Stimulated activated CD4-positive, alpha-beta T cell treated with anti-CD3 and anti-CD28 coated beads, Interleukin-4, amount 100 ng/mL, for 48 hours (primary cell): ENCODE data around the gene TUB.

ENCODE experiments used
- DNase-seq, 2 donors: peaks; one replicate each; pipeline ENCODE4 v3.0.0-alpha.2; 2020; ENCODE audit warnings: low read depth in 2 of 2

TUB gene

GRCh38 chr11:8043756-8044155 lies 37.3 kb upstream of the TUB start:
- no peak for DNase-seq

- DNase-seq: no peak
These were observed 35.2 kb upstream of the TUB start for GRCh38 chr11:8045839-8046238.

- no peak for DNase-seq
These were observed 33.6 kb upstream of the TUB start for GRCh38 chr11:8047382-8047781.

- DNase-seq: no peak
These were observed 31.9 kb upstream of the TUB start for GRCh38 chr11:8049084-8049483.

GRCh38 chr11:8055091-8055835 lies 25.7 kb upstream of the TUB start:
- DNase-seq: no peak

GRCh38 chr11:8055836-8056526 lies 25.0 kb upstream of the TUB start:
- DNase-seq: no peak

GRCh38 chr11:8056810-8057463 lies 24.1 kb upstream of the TUB start:
- no peak for DNase-seq

- no peak for DNase-seq
These were observed 22.8 kb upstream of the TUB start for GRCh38 chr11:8058216-8058615.

GRCh38 chr11:8059030-8059429 lies 22.0 kb upstream of the TUB start:
- DNase-seq: no peak

- DNase-seq: no peak
These were observed 21.4 kb upstream of the TUB start for GRCh38 chr11:8059571-8060011.

- no peak for DNase-seq
These were observed 20.8 kb upstream of the TUB start for GRCh38 chr11:8060146-8060719.

GRCh38 chr11:8060801-8061554 lies 20.0 kb upstream of the TUB start:
- DNase-seq: no peak

- no peak for DNase-seq
These were observed 19.2 kb upstream of the TUB start for GRCh38 chr11:8061555-8062428.

- DNase-seq: no peak
These were observed 18.2 kb upstream of the TUB start for GRCh38 chr11:8062781-8063257.

GRCh38 chr11:8063324-8063723 lies 17.7 kb upstream of the TUB start:
- no peak for DNase-seq

- DNase-seq: no peak
These were observed 16.0 kb upstream of the TUB start for GRCh38 chr11:8065031-8065430.

- DNase-seq: no peak
These were observed 14.7 kb upstream of the TUB start for GRCh38 chr11:8066036-8066910.

GRCh38 chr11:8066911-8067455 lies 14.0 kb upstream of the TUB start:
- no peak for DNase-seq

GRCh38 chr11:8067567-8067928 lies 13.5 kb upstream of the TUB start:
- no peak for DNase-seq
